HEK293T (cell line): Measurements from ENCODE around the gene AFAP1L2.

ENCODE experiments used
- ARNT ChIP-seq: fragments of 450-650 bp; IDR thresholded peaks from 2 replicates; pipeline ENCODE4 v1.6.1; 2017; ENCODE audit warnings: mild to moderate bottlenecking
- BHLHE40 ChIP-seq: fragments of 450-650 bp; IDR thresholded peaks from 2 replicates; pipeline ENCODE4 v1.6.1; 2016; ENCODE audit warnings: mild to moderate bottlenecking, moderate library complexity, borderline replicate concordance
- CTBP1 ChIP-seq: fragments of 450-650 bp; IDR thresholded peaks from 2 replicates; pipeline ENCODE4 v1.6.1; 2016; ENCODE audit warnings: borderline replicate concordance
- L3MBTL2 ChIP-seq: fragments of 450-650 bp; conservative IDR thresholded peaks from 2 replicates; pipeline ENCODE4 v1.6.1; 2016; ENCODE audit warnings: mild to moderate bottlenecking
- NFRKB ChIP-seq: fragments of 450-650 bp; IDR thresholded peaks from 2 replicates; pipeline ENCODE4 v1.6.1; 2016; ENCODE audit warnings: mild to moderate bottlenecking, moderate library complexity
- SP1 ChIP-seq: fragments of 450-650 bp; IDR thresholded peaks from 2 replicates; pipeline ENCODE4 v1.6.1; 2017
- TARDBP ChIP-seq: fragments of 450-650 bp; IDR thresholded peaks from 2 replicates; pipeline ENCODE4 v1.6.1; 2016

- TF ChIP-seq SP1, result no peak
- no peak for TF ChIP-seq BHLHE40
- no peak for TF ChIP-seq L3MBTL2
- no peak for TF ChIP-seq CTBP1
- no peak for TF ChIP-seq TARDBP
- TF ChIP-seq ARNT, result no peak
- no peak for TF ChIP-seq NFRKB
Measured at GRCh38 chr10:114356126-114356525, 48.2 kb downstream of the AFAP1L2 start.
